OCI-LY3 (cell line): ENCODE data around the gene ZBTB16.

Source experiments
- EZH2phosphoT487 ChIP-seq: fragments of 200-600 bp; shearing (Covaris generic); IDR thresholded peaks from 2 replicates; pipeline ENCODE4 v1.6.1; 2018; ENCODE audit warnings: antibody characterized with exemption, mixed run types, low read depth
- TF ChIP-seq, protein P1 (sequence below): fragments of 200-600, 300-600 bp; sonication (generic); IDR thresholded peaks from 2 replicates; pipeline ENCODE4 v1.5.1; 2014; ENCODE audit warnings: antibody characterized with exemption, low read length, low read depth

- TF ChIP-seq, protein P1, sequence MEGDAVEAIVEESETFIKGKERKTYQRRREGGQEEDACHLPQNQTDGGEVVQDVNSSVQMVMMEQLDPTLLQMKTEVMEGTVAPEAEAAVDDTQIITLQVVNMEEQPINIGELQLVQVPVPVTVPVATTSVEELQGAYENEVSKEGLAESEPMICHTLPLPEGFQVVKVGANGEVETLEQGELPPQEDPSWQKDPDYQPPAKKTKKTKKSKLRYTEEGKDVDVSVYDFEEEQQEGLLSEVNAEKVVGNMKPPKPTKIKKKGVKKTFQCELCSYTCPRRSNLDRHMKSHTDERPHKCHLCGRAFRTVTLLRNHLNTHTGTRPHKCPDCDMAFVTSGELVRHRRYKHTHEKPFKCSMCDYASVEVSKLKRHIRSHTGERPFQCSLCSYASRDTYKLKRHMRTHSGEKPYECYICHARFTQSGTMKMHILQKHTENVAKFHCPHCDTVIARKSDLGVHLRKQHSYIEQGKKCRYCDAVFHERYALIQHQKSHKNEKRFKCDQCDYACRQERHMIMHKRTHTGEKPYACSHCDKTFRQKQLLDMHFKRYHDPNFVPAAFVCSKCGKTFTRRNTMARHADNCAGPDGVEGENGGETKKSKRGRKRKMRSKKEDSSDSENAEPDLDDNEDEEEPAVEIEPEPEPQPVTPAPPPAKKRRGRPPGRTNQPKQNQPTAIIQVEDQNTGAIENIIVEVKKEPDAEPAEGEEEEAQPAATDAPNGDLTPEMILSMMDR = no peak
- no peak for TF ChIP-seq EZH2phosphoT487
These were observed 82.5 kb downstream of the ZBTB16 start for GRCh38 chr11:114141863-114142580.
